Activated CD8-positive, alpha-beta T cell treated with anti-CD3 and anti-CD28 coated beads for 36 hours (primary cell): ENCODE measurements around the gene MAPK6. TPM values are rescaled to one million over a fixed set of nuclear protein-coding genes. Genes with fewer than 3 reads are reported as not detected.

Source experiments
- ATAC-seq: fragments of 200-7000 bp; cut with Tn5 transposase; one replicate; pipeline ENCODE4 v1.10.0; 2021; ENCODE audit warnings: mild to moderate bottlenecking, moderate library complexity
- CTCF ChIA-PET: fragments of 350-600 bp; sonication (Branson Sonifier 250); formaldehyde crosslinking; loops from one replicate; lab custom pipeline; 2021; ENCODE audit warnings: antibody characterized with exemption; lab: Charles Lee
- POLR2A ChIA-PET: fragments of 350-600 bp; sonication (Branson Sonifier 250); formaldehyde crosslinking; loops from one replicate; lab custom pipeline; 2021; ENCODE audit warnings: antibody characterized with exemption; lab: Charles Lee
- DNase-seq: peaks from one replicate; pipeline ENCODE4 v3.0.0-alpha.2; 2020
- H3K27ac Mint-ChIP-seq: one replicate; pipeline ENCODE4 v1.8.0; 2021; ENCODE audit warnings: mild to moderate bottlenecking, mixed read lengths
- H3K27me3 Mint-ChIP-seq: one replicate; pipeline ENCODE4 v1.8.0; 2021; ENCODE audit warnings: mixed read lengths
- H3K36me3 Mint-ChIP-seq: one replicate; pipeline ENCODE4 v1.8.0; 2021; ENCODE audit warnings: low read depth, mixed read lengths
- H3K4me1 Mint-ChIP-seq: one replicate; pipeline ENCODE4 v1.8.0; 2021; ENCODE audit warnings: low read depth, mixed read lengths
- H3K4me3 Mint-ChIP-seq: one replicate; pipeline ENCODE4 v1.8.0; 2021; ENCODE audit warnings: mild to moderate bottlenecking, moderate library complexity, mixed read lengths
- H3K9me3 Mint-ChIP-seq: one replicate; pipeline ENCODE4 v1.8.0; 2021; ENCODE audit warnings: mixed read lengths
- CTCF ChIP-seq: fragments of 200-600 bp; IDR thresholded peaks from one replicate; pipeline ENCODE4 v1.8.0; 2022; ENCODE audit warnings: antibody characterized with exemption, mild to moderate bottlenecking
- intact Hi-C: fragments of 100-400 bp; cut with micrococcal nuclease; formaldehyde crosslinking; loops from one replicate; pipeline ENCODE4 v1.10.0; 2022
- total RNA-seq, 2 experiments: library from RNA; stranded (reverse); gene quantifications; one replicate each; pipeline ENCODE4 v1.2.3, GENCODE V29; 2021

MAPK6 gene
- total RNA-seq, 2 experiments from 2014 or later, result 40.5 to 42.2 TPM

GRCh38 chr15:52008359-52008697 is 10.7 kb upstream of the MAPK6 start:
- no peaks in the 10 kb centered on the region for H3K36me3 Mint-ChIP-seq
- no peak overlapping the region for H3K4me3 Mint-ChIP-seq
- peaks cover 67% of the 10 kb centered on the region for H3K4me1 Mint-ChIP-seq
- ATAC-seq (no peak), DNase-seq (no peak)
- no peaks in the 10 kb centered on the region for H3K9me3 Mint-ChIP-seq
- intact Hi-C loops, result no loop called here
- peak overlapping the region; percentile 64 for H3K27ac Mint-ChIP-seq
- TF ChIP-seq CTCF, result no peak
- ChIA-PET CTCF (interaction anchor here (1.8 kb wide), 1 partner anchor 20 kb away, joined by 4 read pairs; no protein-coding TSS in a partner anchor), POLR2A (interaction anchor here (0.5 to 1.2 kb wide), 3 partner anchors 12 to 41 kb away, joined by 3 to 5 read pairs (median 3); no protein-coding TSS in a partner anchor)
- no peaks in the 10 kb centered on the region for H3K27me3 Mint-ChIP-seq

DNA sequence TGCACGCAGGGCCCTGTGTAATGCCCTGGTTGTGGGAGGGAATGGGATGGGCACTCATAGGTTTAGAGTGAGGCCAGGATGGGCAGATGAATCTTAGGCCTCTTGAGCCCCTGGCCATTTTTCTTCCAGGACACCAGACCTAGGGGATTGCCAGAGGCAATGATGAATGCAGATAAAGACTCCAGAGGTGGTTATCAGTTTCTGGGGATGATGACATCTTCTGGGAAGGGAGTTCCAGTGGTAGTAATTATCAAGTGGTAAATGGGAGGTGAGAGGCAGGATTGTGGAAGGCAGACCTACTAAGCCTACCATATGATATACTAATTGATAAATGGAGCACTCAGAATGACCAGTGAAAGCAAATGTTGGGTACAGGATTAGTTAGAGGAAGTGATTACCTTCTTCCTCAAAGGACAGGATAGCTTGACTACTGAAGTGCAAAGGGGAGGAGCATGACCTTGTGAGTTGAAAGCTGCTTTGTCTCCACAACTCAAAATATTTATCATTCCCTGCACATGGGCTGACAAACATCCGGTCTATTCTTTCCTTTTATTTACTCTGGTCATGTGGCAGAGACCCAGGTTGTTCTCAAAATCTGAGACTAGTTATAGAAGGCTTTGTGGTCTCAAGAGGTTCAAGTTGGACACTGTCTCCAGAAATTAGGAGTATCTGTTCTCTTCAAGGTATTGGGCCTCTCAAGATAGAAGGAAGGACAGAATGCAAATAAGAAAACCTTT is 10.2 kb upstream of the MAPK6 start:
- Mint-ChIP-seq H3K36me3 (no peaks in the 10 kb centered on the region), H3K9me3 (no peaks in the 10 kb centered on the region), H3K27ac (peak overlapping the region; percentile 64), H3K4me3 (no peak overlapping the region), H3K27me3 (no peaks in the 10 kb centered on the region), H3K4me1 (peaks cover 67% of the 10 kb centered on the region)
- CTCF ChIA-PET, result interaction anchor here (1.2 to 1.8 kb wide), 2 partner anchors 21 to 69 kb away, joined by 3 to 4 read pairs; no protein-coding TSS in a partner anchor
- POLR2A ChIA-PET, result interaction anchor here (0.5 to 1.2 kb wide), 3 partner anchors 11 to 42 kb away, joined by 3 to 5 read pairs (median 3); no protein-coding TSS in a partner anchor
- ATAC-seq (no peak), DNase-seq (no peak)
- no peak for TF ChIP-seq CTCF
- intact Hi-C loops, result no loop called here

GRCh38 chr15:52010633-52011595 is 8.1 kb upstream of the MAPK6 start:
- H3K27me3 Mint-ChIP-seq, result no peaks in the 10 kb centered on the region
- no peak overlapping the region for H3K4me3 Mint-ChIP-seq
- peak overlapping the region; percentile 10 for H3K27ac Mint-ChIP-seq
- peak; percentile 82 for DNase-seq
- CTCF ChIA-PET, result interaction anchor here (0.9 to 1.2 kb wide), 2 partner anchors 29 to 30 kb away, joined by 3 to 4 read pairs; no protein-coding TSS in a partner anchor
- H3K4me1 Mint-ChIP-seq, result peaks cover 62% of the 10 kb centered on the region
- H3K9me3 Mint-ChIP-seq, result no peaks in the 10 kb centered on the region
- H3K36me3 Mint-ChIP-seq, result no peaks in the 10 kb centered on the region
- POLR2A ChIA-PET, result interaction anchor here (0.8 kb wide), 1 partner anchor 23 kb away, joined by 3 read pairs; no protein-coding TSS in a partner anchor
- TF ChIP-seq CTCF, result no peak
- ATAC-seq, result peak; percentile 6
- intact Hi-C loops, result no loop called here

DNA sequence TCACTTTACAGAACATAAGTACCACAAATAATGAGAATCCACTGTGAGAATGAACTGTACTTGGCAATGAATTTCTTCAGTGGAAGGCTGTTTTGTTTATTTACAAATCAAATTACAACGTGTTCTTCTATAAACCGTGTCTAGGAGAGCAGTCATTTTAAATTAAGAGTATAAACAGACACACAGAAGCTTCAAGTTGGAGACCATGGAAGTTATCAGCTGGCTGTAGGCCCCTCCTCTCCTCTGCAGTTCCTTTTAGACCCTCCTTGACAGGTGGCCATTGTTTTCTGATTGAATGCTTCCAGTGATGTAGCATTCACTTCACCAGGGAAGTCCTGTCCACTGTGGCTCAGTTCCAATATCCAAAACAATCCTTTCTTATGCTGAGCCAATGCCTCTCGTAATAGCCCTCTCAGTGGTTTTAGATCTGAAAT is 7.3 kb upstream of the MAPK6 start:
- ChIA-PET CTCF (interaction anchor here (1.2 kb wide), 1 partner anchor 31 kb away, joined by 4 read pairs; no protein-coding TSS in a partner anchor), POLR2A (no interaction called here)
- intact Hi-C loops, result no loop called here
- Mint-ChIP-seq H3K4me1 (peaks cover 53% of the 10 kb centered on the region), H3K4me3 (no peak overlapping the region), H3K36me3 (no peaks in the 10 kb centered on the region), H3K27ac (no peak overlapping the region), H3K27me3 (no peaks in the 10 kb centered on the region), H3K9me3 (no peaks in the 10 kb centered on the region)
- TF ChIP-seq CTCF, result no peak
- ATAC-seq (no peak), DNase-seq (no peak)
